K562 treated with DMSO at 1 percent for 12 hours (cell line): ENCODE results near the gene TAF7L. TPM values are rescaled to one million over a fixed set of nuclear protein-coding genes. Genes with fewer than 3 reads are reported as not detected.

Source experiments
- total RNA-seq: library from RNA; unstranded; fragments of 300-600 nt; gene quantifications from 2 replicates; pipeline ENCODE4 v1.2.3, GENCODE V29; 2022; ENCODE audit not compliant: insufficient read depth

Gene TAF7L
- total RNA-seq = not detected in 2 replicates

DNA sequence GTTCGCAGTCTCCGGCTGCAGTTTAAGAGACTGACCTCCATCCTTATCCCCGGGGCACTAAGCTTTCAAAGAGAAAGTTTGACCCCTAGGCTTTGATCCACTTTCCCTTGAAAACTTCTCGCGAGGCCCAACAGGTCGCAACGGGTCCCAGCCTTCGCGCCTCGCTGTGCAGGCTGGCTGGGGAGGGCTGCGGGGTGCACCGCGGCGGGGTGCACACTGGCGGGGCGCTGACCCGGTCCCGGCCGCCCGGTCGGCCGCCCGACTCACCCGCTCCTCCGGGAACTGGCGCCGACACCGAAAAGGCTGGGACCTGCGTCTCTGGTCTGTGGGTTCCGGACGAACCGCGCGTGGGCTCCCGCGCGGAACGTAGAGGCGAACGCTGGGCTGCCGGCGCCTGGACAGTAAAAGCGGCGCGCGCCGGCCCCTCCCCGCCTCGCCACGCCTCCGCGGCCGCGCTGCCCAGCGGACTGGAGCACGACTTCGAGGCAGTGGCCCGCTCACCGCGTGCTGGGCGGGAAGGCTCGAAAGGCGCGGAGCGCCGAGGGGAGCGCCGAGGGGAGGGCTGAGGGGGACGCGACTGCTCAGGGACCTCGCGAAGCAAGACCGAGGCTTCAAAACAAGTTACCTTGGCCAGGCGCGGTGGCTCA is at the start of gene TAF7L:
TAF7L (minus strand) TSS at position 378 of the 647 bp plus-strand sequence. CDS start 3,791 bp downstream, outside the sequence.

GRCh38 chrX:101219116-101219863 is 71.8 kb downstream of the TAF7L start, which contains the start of gene DRP2:
Gene DRP2, plus strand, starts transcription at chrX:101219786. Its CDS starts 11,862 bp downstream, at chrX:101231648.

Other genes starting within 250 kb of the TAF7L start
- gene TRMT2B, start 239.2 kb downstream of the TAF7L start, total RNA-seq = 11.2 and 23.9 TPM in 2 replicates
- gene TMEM35A, start 212.5 kb downstream of the TAF7L start, total RNA-seq = not detected in 2 replicates
- 1.8 and 7.7 TPM in 2 replicates for gene CENPI, start 193.1 kb downstream of the TAF7L start, total RNA-seq
- 0.22 and 0.37 TPM in 2 replicates for gene DRP2, start 71.5 kb downstream of the TAF7L start, total RNA-seq
- gene TIMM8A, start 57.4 kb upstream of the TAF7L start, total RNA-seq = 5.6 and 12.6 TPM in 2 replicates
- gene BTK, start 94.9 kb upstream of the TAF7L start, total RNA-seq = 15.5 and 37.0 TPM in 2 replicates
- 5,042 and 6,424 TPM in 2 replicates for gene RPL36A, start 99.7 kb upstream of the TAF7L start, total RNA-seq
- gene GLA, start 116.6 kb upstream of the TAF7L start, total RNA-seq = 41.7 and 71.2 TPM in 2 replicates
- 22.5 and 40.1 TPM in 2 replicates for gene HNRNPH2, start 116.9 kb upstream of the TAF7L start, total RNA-seq
- gene ARMCX4, start 194.1 kb upstream of the TAF7L start, total RNA-seq = not detected in 2 replicates